Stomach (tissue), 9 donors: ENCODE measurements around the gene TP53TG5. TPM values are rescaled to one million over a fixed set of nuclear protein-coding genes. Genes with fewer than 3 reads are reported as not detected.

Experiments
- DNase-seq, 2 donors: peaks; one replicate each; pipeline versions ENCODE4 v3.0.0 to v3.0.0-alpha.2; 2013 to 2019
- H3K27ac ChIP-seq, 5 donors: fragments of 200-600 bp in 4 of 5; sonication (generic) in 4 of 5; one replicate each; pipeline ENCODE4 v1.5.1; 2013 to 2019; ENCODE audit warnings: mild to moderate bottlenecking in 1 of 5, moderate library complexity in 1 of 5
- H3K27me3 ChIP-seq, 3 donors: fragments of 200-600 bp; sonication (generic); one replicate each; pipeline ENCODE4 v1.5.1; 2017 to 2019; ENCODE audit warnings: mixed run types in 1 of 3
- H3K36me3 ChIP-seq, 4 donors: fragments of 200-600 bp; sonication (generic); 1 replicate in 3 of 4; 2 replicates in 1 of 4; pipeline ENCODE4 v1.5.1; 2016 to 2019
- H3K4me1 ChIP-seq, 4 donors: fragments of 200-600 bp; sonication (generic); one replicate each; pipeline ENCODE4 v1.5.1; 2016 to 2019
- H3K4me3 ChIP-seq, 4 donors: fragments of 200-600 bp; sonication (generic) in 3 of 4; one replicate each; pipeline ENCODE4 v1.5.1; 2016 to 2019; ENCODE audit warnings: mild to moderate bottlenecking in 1 of 4
- H3K9me3 ChIP-seq, 4 donors: fragments of 200-600 bp; sonication (generic); one replicate each; pipeline ENCODE4 v1.5.1; 2016 to 2019
- CTCF ChIP-seq, 7 experiments: fragments of 450-650 bp in 4 of 7; fragments of 200-600 bp in 3 of 7; sonication (generic) in 3 of 7; IDR thresholded peaks; one replicate each; pipeline ENCODE4 v1.5.1; 2016 to 2019; ENCODE audit warnings: antibody characterized with exemption in 7 of 7, control low read depth in 2 of 7, mild to moderate bottlenecking in 1 of 7
- EP300 ChIP-seq: sonication (generic); formaldehyde crosslinking; IDR thresholded peaks from one replicate; pipeline ENCODE4 v1.6.1; 2017; ENCODE audit warnings: antibody characterized with exemption
- POLR2A ChIP-seq, 4 donors: fragments of 450-650 bp; IDR thresholded peaks; one replicate each; pipeline ENCODE4 v1.6.1; 2016; ENCODE audit warnings: antibody characterized with exemption in 4 of 4, control low read depth in 2 of 4, mild to moderate bottlenecking in 1 of 4, moderate library complexity in 1 of 4
- POLR2AphosphoS5 ChIP-seq, 3 donors: sonication (generic); formaldehyde crosslinking; IDR thresholded peaks; one replicate each; pipeline ENCODE4 v1.6.1; 2016; ENCODE audit warnings: antibody characterized with exemption in 3 of 3
- WGBS, 5 donors: extraction: QIAGEN DNeasy Blood & Tissue Kit in 3 of 5; methylation state at CpG; one replicate each; pipeline versions ENCODE4 v1.1.5 to v1.1.7; 2013 to 2018; 5-methylcytosine and 5-hydroxymethylcytosine counted together
- intact Hi-C: fragments of 100-400 bp; cut with DNase I; formaldehyde crosslinking; loops from one replicate; pipeline ENCODE4 v1.15.1; 2023; ENCODE audit warnings: low total_unique reads
- polyA plus RNA-seq, 3 donors: library from polyadenylated mRNA; stranded (reverse); fragments of 200-250 nt; gene quantifications; one replicate each; pipeline ENCODE4 v1.2.3, GENCODE V29; 2013
- total RNA-seq, 5 donors: library from RNA; depleted of rRNA; stranded (reverse); fragments of >200 nt; gene quantifications; one replicate each; pipeline versions ENCODE4 v1.1.0 to v1.2.3, GENCODE V29; 2014 to 2016
- donor health status: healthy with polysubstance abuse.
- donor health status: Bipolar disorder and iron deficiency.
- donor health status: healthy.

Gene TP53TG5
- total and polyA plus RNA-seq, 8 donors: 0.12 to 0.33 TPM; not detected in 6

- no peak for DNase-seq
- Histone ChIP-seq H3K9me3 (no peaks in the 10 kb centered on the region), H3K4me1 (no peaks in the 10 kb centered on the region), H3K4me3 (no peak overlapping the region), H3K27me3 (no peaks in the 10 kb centered on the region), H3K27ac (no peak overlapping the region), H3K36me3 (peaks cover 0 to 14% (median 7%) of the 10 kb centered on the region in 4 donors)
- TF ChIP-seq POLR2A (IDR thresholded peaks at IDR 0.05): no peak
- TF ChIP-seq POLR2AphosphoS5 (IDR thresholded peaks at IDR 0.05): no peak
- no peak for TF ChIP-seq CTCF (IDR thresholded peaks at IDR 0.05)
- no peak for TF ChIP-seq EP300
- 79 to 91% (median 86%) methylated on average over 3 of the region's 3 CpGs for WGBS, 5 donors
- intact Hi-C loops: no loop called here
Measured at GRCh38 chr20:45392733-45393132, 14.6 kb upstream of the TP53TG5 start.

DNA sequence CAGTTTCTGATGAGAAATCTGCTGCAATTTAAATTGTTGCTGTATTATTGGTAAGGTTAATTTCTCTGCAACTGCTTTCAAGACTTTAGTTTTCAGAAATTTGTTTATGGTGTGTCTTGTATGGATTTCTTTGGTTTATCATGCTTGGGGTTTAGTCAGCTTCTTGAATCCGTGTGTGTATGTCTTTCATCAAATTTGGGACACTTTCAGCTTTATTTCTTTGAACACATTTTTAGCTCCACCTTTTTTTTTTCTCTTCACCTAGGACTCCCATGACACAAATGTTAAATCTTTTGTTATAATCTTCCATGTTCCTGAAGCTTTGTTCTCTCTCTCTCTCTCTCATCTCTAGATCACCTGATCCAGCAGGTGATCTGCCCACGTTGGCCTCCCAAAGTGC is 13.4 kb upstream of the TP53TG5 start:
- WGBS, 5 donors: 52 to 61% (median 58%) methylated on average over 2 of the region's 2 CpGs
- TF ChIP-seq CTCF (IDR thresholded peaks at IDR 0.05) (no peak), EP300 (no peak), POLR2AphosphoS5 (IDR thresholded peaks at IDR 0.05) (no peak), POLR2A (IDR thresholded peaks at IDR 0.05) (no peak)
- no peaks in the 10 kb centered on the region for H3K9me3 ChIP-seq
- intact Hi-C loops: no loop called here
- no peak for DNase-seq
- H3K36me3 ChIP-seq: peaks cover 0 to 14% (median 7%) of the 10 kb centered on the region in 4 donors
- no peaks in the 10 kb centered on the region for H3K4me1 ChIP-seq
- no peaks in the 10 kb centered on the region for H3K27me3 ChIP-seq
- no peak overlapping the region for H3K4me3 ChIP-seq
- H3K27ac ChIP-seq: no peak overlapping the region

DNA sequence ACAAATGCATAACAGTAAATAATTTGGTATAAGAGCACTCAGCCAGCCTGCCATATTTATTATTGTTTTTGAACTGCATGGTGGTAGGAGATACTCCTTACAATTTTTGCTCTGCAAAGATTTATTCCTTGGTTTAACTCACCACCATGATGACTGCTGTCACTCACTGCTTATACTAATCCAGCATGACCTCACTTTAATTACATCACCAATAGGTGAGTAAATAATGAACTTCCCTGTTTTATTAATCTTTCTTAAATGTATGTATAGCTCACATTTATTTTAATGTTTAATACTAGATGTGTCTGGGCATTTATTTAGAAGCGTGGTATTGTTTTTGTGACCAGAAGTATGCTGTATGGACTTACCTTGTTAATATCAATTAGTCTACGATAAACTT is 12.8 kb upstream of the TP53TG5 start:
- no peak for TF ChIP-seq POLR2A (IDR thresholded peaks at IDR 0.05)
- TF ChIP-seq CTCF (IDR thresholded peaks at IDR 0.05): no peak
- no peak for TF ChIP-seq EP300
- no peak for TF ChIP-seq POLR2AphosphoS5 (IDR thresholded peaks at IDR 0.05)

GRCh38 chr20:45387274-45387673 is 9.1 kb upstream of the TP53TG5 start:
- DNase-seq: no peak
- no peaks in the 10 kb centered on the region for H3K36me3 ChIP-seq
- TF ChIP-seq POLR2A (IDR thresholded peaks at IDR 0.05): no peak
- intact Hi-C loops: no loop called here
- no peaks in the 10 kb centered on the region for H3K4me1 ChIP-seq
- H3K27ac ChIP-seq: no peak overlapping the region
- H3K4me3 ChIP-seq: no peak overlapping the region
- H3K9me3 ChIP-seq: no peaks in the 10 kb centered on the region
- WGBS, 5 donors: 90 to 98% (median 92%) methylated on average over 1 of the region's 1 CpG
- no peaks in the 10 kb centered on the region for H3K27me3 ChIP-seq

More for the DNA sequence above, 12.8 kb upstream of the TP53TG5 start:
- Histone ChIP-seq H3K27me3 (no peaks in the 10 kb centered on the region), H3K4me1 (no peaks in the 10 kb centered on the region), H3K36me3 (peaks cover 0 to 14% (median 7%) of the 10 kb centered on the region in 4 donors), H3K27ac (no peak overlapping the region), H3K4me3 (no peak overlapping the region), H3K9me3 (no peaks in the 10 kb centered on the region)
- 89 to 92% (median 91%) methylated on average over 2 of the region's 2 CpGs for WGBS, 5 donors
- DNase-seq: no peak
- intact Hi-C loops: no loop called here

DNA sequence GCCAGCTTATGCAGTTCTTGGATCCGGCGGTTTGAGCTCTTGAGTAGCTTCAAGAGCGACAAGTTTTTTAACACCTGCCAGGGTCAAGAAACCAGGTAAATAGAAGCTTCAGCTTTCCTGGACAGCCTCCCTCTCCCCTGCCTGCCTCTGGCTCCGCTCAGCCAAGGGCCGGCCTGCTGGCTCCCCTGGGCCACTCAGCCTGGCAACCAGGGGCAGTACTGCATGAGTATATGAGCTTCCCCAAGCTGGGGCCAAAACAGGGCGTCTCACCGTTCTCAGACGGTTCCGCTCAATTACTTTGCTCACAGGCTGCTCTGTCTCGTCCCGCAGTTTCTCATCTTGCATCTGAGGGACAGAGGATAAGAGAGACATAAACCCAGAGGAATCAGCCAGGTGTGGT is 856 bp downstream of the TP53TG5 start:
- Histone ChIP-seq H3K36me3 (peaks cover 0 to 17% (median 8%) of the 10 kb centered on the region in 4 donors), H3K4me3 (no peak overlapping the region), H3K27ac (no peak overlapping the region), H3K27me3 (no peaks in the 10 kb centered on the region), H3K9me3 (no peaks in the 10 kb centered on the region), H3K4me1 (peaks cover 14 to 19% (median 18%) of the 10 kb centered on the region in 4 donors)
- DNase-seq: no peak
- TF ChIP-seq POLR2AphosphoS5 (IDR thresholded peaks at IDR 0.05): no peak
- TF ChIP-seq EP300: no peak
- no peak for TF ChIP-seq POLR2A (IDR thresholded peaks at IDR 0.05)
- TF ChIP-seq CTCF (IDR thresholded peaks at IDR 0.05): no peak
- 79 to 93% (median 82%) methylated on average over 9 to 11 of the region's 11 CpGs for WGBS, 5 donors
- intact Hi-C loops: loop anchor here (5.0 kb wide), 1 partner anchor 55 kb away; no protein-coding TSS in a partner anchor
